GM23338 (cell line): ENCODE results near the gene OR8G1. TPM values are rescaled to one million over a fixed set of nuclear protein-coding genes. Genes with fewer than 3 reads are reported as not detected.

Experiments used
- ATAC-seq: fragments of 200-7000 bp; cut with Tn5 transposase; 3 replicates; pipeline ENCODE4 v1.9.1; 2020
- DNase-seq: peaks from one replicate; pipeline ENCODE4 v3.0.0-alpha.2; 2015; ENCODE audit warnings: low spot score
- H2AFZ ChIP-seq: fragments of 200-600 bp; sonication (generic); 2 replicates; pipeline ENCODE4 v1.8.0; 2016; ENCODE audit warnings: antibody characterized with exemption, mild to moderate bottlenecking, moderate library complexity
- H3F3A ChIP-seq: fragments of 200-600 bp; sonication (generic); replicated peaks from 2 replicates; pipeline ENCODE4 v1.8.0; 2017; ENCODE audit warnings: antibody characterized with exemption, mixed run types, low read depth
- H3K27ac ChIP-seq: fragments of 200-600 bp; sonication (generic); 2 replicates; pipeline ENCODE4 v1.6.1; 2016; ENCODE audit warnings: low read depth
- H3K27me3 ChIP-seq: fragments of 200-600 bp; sonication (generic); 2 replicates; pipeline ENCODE4 v1.8.0; 2016; ENCODE audit warnings: mild to moderate bottlenecking, mixed run types, moderate library complexity; ENCODE audit not compliant: insufficient read depth
- H3K36me3 ChIP-seq: fragments of 200-600 bp; sonication (generic); 2 replicates; pipeline ENCODE4 v1.8.0; 2016; ENCODE audit warnings: mild to moderate bottlenecking; ENCODE audit not compliant: insufficient read depth
- H3K4me1 ChIP-seq: fragments of 200-600 bp; sonication (generic); 2 replicates; pipeline ENCODE4 v1.8.0; 2016; ENCODE audit warnings: mild to moderate bottlenecking, moderate library complexity; ENCODE audit not compliant: insufficient read depth
- H3K4me2 ChIP-seq: fragments of 200-600 bp; sonication (generic); 2 replicates; pipeline ENCODE4 v1.7.1; 2017; ENCODE audit warnings: mixed run types
- H3K4me3 ChIP-seq: fragments of 200-600 bp; sonication (generic); 2 replicates; pipeline ENCODE4 v1.6.1; 2016; ENCODE audit warnings: mixed run types
- H3K79me2 ChIP-seq: fragments of 200-600 bp; sonication (generic); replicated peaks from 2 replicates; pipeline ENCODE4 v1.8.0; 2017; ENCODE audit warnings: mild to moderate bottlenecking; ENCODE audit not compliant: insufficient read depth
- H3K9me2 ChIP-seq: fragments of 200-600 bp; sonication (generic); 2 replicates; pipeline ENCODE4 v1.8.0; 2017; ENCODE audit not compliant: insufficient read depth
- H4K20me1 ChIP-seq: fragments of 200-600 bp; sonication (generic); replicated peaks from 2 replicates; pipeline ENCODE4 v1.8.0; 2017; ENCODE audit warnings: mild to moderate bottlenecking; ENCODE audit not compliant: insufficient read depth
- H3K27ac Mint-ChIP-seq: 2 replicates; pipeline ENCODE4 v1.8.0; 2020; ENCODE audit warnings: inconsistent platforms, mild to moderate bottlenecking, moderate library complexity, mixed read lengths
- H3K27me3 Mint-ChIP-seq: 3 replicates; pipeline ENCODE4 v1.8.0; 2022; ENCODE audit warnings: low read depth, mild to moderate bottlenecking, moderate library complexity, mixed read lengths, inconsistent platforms; ENCODE audit not compliant: insufficient read depth, poor library complexity
- H3K36me3 Mint-ChIP-seq: 3 replicates; pipeline ENCODE4 v1.8.0; 2021; ENCODE audit warnings: low read depth, mild to moderate bottlenecking, inconsistent platforms, moderate library complexity, mixed read lengths
- H3K4me1 Mint-ChIP-seq: 3 replicates; pipeline ENCODE4 v1.8.0; 2020; ENCODE audit warnings: mild to moderate bottlenecking, inconsistent platforms, mixed read lengths
- H3K4me3 Mint-ChIP-seq: 3 replicates; pipeline ENCODE4 v1.8.0; 2021; ENCODE audit warnings: moderate library complexity, mild to moderate bottlenecking, inconsistent platforms, mixed read lengths
- H3K9me3 Mint-ChIP-seq: 3 replicates; pipeline ENCODE4 v1.8.0; 2020; ENCODE audit warnings: moderate library complexity, mild to moderate bottlenecking, inconsistent platforms, mixed read lengths
- EZH2 ChIP-seq: fragments of 200-600 bp; sonication (generic); IDR thresholded peaks from one replicate; pipeline ENCODE4 v1.8.0; 2017; ENCODE audit warnings: antibody characterized with exemption, mild to moderate bottlenecking, low read depth; ENCODE audit not compliant: unreplicated experiment
- EZH2phosphoT487 ChIP-seq: fragments of 200-600 bp; sonication (generic); IDR thresholded peaks from one replicate; pipeline ENCODE4 v1.8.1; 2018; ENCODE audit warnings: antibody characterized with exemption; ENCODE audit not compliant: unreplicated experiment
- JUNB ChIP-seq: IDR thresholded peaks from one replicate; pipeline ENCODE4 v1.6.1; 2016; ENCODE audit warnings: antibody characterized with exemption; ENCODE audit not compliant: unreplicated experiment
- NANOG ChIP-seq: IDR thresholded peaks from 2 replicates; pipeline ENCODE4 v1.6.1; 2016; ENCODE audit warnings: antibody characterized with exemption, borderline replicate concordance
- REST ChIP-seq: IDR thresholded peaks from one replicate; pipeline ENCODE4 v1.6.1; 2018; ENCODE audit warnings: antibody characterized with exemption; ENCODE audit not compliant: unreplicated experiment
- ZNF114 ChIP-seq: fragments of 250-450 bp; sonication (Bioruptor Pico); IDR thresholded peaks from 2 replicates; pipeline ENCODE4 v1.5.0; 2020; ENCODE audit warnings: mild to moderate bottlenecking, moderate library complexity
- ZNF462 ChIP-seq: fragments of 250-450 bp; sonication (Bioruptor Pico); IDR thresholded peaks from 2 replicates; pipeline ENCODE4 v1.5.0; 2020; ENCODE audit warnings: mild to moderate bottlenecking, moderate library complexity
- polyA plus RNA-seq: library from polyadenylated mRNA; unstranded; fragments of >200 nt; fragmentation: Nextera tagmentation; extraction: Ambion mirVana; gene quantifications from 2 replicates; pipeline ENCODE4 v1.2.1, GENCODE V29; 2016
- total RNA-seq: library from RNA; depleted of rRNA; stranded (reverse); fragments of >200 nt; shearing (Covaris generic); gene quantifications from 2 replicates; pipeline ENCODE4 v1.2.3, GENCODE V29; 2014

OR8G1 gene
- total and polyA plus RNA-seq, 2 experiments from 2014 or later: not detected

DNA sequence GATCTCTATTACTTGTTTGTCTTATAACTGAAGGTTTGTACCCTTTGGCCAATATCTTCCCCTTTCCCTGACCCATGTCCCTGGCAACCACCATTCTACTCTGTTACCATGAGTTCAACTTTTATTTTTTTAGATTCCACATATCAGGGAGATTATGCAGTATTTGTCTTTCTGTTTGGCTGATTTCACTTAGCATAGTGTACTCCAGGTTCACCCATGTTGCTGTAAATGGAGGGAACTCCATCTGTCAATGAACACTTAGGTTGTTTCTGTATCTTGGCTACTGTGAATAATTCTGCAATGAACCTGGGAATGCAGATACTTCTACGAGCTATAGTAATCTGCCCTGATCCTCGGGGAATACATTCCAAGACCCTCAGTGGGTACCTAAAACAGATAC is 42.9 kb upstream of the OR8G1 start (continued):
- TF ChIP-seq ZNF462 (no peak), NANOG (no peak), REST (no peak), JUNB (no peak), EZH2 (no peak)

DNA sequence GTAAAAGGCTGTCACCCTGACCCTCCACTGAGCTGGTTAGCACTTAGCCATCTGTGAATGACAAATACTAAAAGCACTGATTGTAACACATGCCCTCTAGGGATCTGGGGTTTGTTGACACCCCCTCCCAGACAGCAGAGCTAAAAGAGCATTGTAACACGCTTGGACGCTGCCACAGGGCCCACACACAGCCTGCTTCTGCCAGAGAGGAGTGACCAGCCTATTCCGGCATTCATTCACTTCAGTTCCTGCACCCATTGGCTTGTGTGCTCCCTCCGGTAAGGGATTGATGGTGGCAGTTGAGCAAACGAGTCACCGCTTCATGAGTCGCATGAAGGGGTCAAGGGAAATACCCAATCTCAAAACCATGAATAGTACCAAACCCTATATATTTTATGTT is 42.0 kb upstream of the OR8G1 start:
- Histone ChIP-seq H3K9me2 (no peaks in the 10 kb centered on the region), H4K20me1 (no peaks in the 10 kb centered on the region), H3K36me3 (no peaks in the 10 kb centered on the region), H3F3A (no peaks in the 10 kb centered on the region), H3K27ac (no peak overlapping the region), H3K4me3 (no peak overlapping the region), H3K79me2 (no peaks in the 10 kb centered on the region), H3K4me1 (peaks cover 5% of the 10 kb centered on the region), H2AFZ (no peak overlapping the region), H3K27me3 (no peaks in the 10 kb centered on the region), H3K4me2 (no peak overlapping the region)
- no peak for DNase-seq
- Mint-ChIP-seq H3K4me3 (no peak overlapping the region), H3K27me3 (peaks cover 2% of the 10 kb centered on the region), H3K9me3 (no peaks in the 10 kb centered on the region), H3K4me1 (peaks cover 4% of the 10 kb centered on the region), H3K36me3 (no peaks in the 10 kb centered on the region), H3K27ac (no peak overlapping the region)
- no peak for ATAC-seq
- TF ChIP-seq JUNB (no peak), EZH2phosphoT487 (no peak), REST (no peak), ZNF114 (CRISPR knock-in tag) (no peak)
